DMS 273 (cell line): ENCODE results near the gene CNTN1.
"Not testable (repeated sequence)": the region's sequence is repeated elsewhere in the genome, so short reads cannot be mapped to it uniquely, and the experiment has no call there.

ENCODE experiments used
- DNase-seq: peaks from one replicate; lab custom pipeline; 2025; ENCODE audit not compliant: unreplicated experiment; lab: John Stamatoyannopoulos, UW

Gene CNTN1

GRCh38 chr12:40697566-40698259 lies 5.5 kb downstream of the CNTN1 start:
- peak; percentile 83 for DNase-seq

- no peak for DNase-seq
Observed at GRCh38 chr12:40701756-40702155, 9.5 kb downstream of the CNTN1 start.

- no peak for DNase-seq
Observed at GRCh38 chr12:40711121-40711520, 18.9 kb downstream of the CNTN1 start.

- no peak for DNase-seq
Observed at GRCh38 chr12:40714636-40715035, 22.4 kb downstream of the CNTN1 start.

DNA sequence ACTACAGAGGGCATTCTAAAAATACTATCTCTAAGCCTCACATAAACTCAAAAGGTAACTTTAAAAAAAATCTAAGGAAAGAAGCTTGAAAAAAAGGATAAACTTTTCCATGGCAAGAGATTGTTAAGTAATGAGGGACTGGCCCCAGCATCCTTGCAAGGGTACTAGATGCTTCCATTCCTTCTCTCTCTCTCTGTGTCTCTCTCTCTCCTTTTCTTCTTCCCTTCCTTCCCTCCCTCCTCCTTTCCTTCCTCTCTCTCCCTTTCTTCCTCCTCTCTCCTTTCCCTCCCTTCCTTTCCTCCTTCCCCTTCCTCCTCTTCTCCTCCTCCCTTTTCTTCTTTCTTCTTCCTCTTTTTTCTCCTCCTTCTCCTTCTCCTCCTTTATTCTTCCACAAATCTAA lies 23.8 kb downstream of the CNTN1 start:
- DNase-seq = no peak

- no peak for DNase-seq
Observed at GRCh38 chr12:40717576-40717975, 25.3 kb downstream of the CNTN1 start.

DNA sequence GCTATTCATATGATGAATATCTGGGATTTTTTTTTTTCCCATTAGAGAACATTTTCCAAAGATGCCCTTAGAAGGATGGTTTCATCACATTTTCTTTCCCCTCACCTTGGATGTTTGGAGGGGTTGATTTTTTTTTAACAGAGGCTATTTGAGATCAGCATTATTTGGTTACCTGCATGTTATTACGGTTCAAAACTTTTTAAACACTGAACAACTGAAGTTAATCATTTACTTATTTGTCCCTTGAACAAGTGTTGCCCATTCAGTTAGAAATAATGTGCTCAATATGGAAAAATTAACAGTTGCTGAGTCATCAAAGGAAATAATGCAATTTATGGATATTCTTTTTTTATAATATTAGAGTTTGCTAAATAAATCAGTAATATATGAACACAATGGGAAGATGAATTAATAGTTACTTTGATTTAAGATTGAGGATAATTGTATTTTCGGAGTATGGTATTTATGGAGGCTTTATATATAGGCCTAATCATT lies 26.7 kb downstream of the CNTN1 start:
- no peak for DNase-seq

- no peak for DNase-seq
Observed at GRCh38 chr12:40723001-40723400, 30.8 kb downstream of the CNTN1 start.

- DNase-seq = no peak
Observed at GRCh38 chr12:40726366-40726765, 34.1 kb downstream of the CNTN1 start.

- no peak for DNase-seq
Observed at GRCh38 chr12:40727774-40728483, 35.7 kb downstream of the CNTN1 start.

DNA sequence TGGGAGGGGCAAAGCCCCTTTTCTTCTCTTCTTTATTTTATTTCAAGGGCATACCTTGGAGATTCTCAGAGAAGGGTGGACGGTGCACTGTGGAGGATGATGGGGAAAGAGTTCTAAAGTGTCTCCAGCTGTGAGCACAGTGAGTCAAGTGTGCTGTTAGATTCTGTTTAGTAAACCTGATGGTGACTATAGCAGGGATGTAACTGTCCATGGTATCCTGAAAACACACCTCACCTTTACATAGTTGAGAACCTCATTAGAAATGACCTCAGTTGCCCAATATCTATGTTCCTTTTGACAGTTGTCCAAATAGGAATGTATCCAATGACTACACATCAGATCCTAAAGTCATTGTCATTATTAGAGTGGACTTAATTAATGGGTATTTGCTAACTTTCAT lies 38.0 kb downstream of the CNTN1 start:
- no peak for DNase-seq

GRCh38 chr12:40733871-40734270 lies 41.6 kb downstream of the CNTN1 start:
- DNase-seq = no peak

DNA sequence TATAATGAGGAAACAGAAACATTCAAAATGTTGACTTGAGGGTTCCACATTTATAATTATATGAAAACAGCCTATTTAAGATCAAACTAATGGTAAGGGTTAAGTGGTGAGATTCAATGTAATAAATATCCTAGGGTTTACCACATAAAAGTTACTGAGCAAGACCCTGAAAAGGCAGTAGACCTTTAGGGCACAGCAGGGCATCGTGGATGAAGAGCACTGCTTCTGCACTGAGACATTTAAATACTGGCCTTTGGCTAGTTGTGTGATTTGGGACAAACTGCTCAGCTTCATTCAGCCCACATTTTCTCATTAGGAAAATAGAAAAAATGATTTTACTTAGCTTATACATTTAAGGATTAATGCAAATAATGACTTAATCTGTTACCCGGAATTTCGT lies 42.0 kb downstream of the CNTN1 start:
- no peak for DNase-seq

DNA sequence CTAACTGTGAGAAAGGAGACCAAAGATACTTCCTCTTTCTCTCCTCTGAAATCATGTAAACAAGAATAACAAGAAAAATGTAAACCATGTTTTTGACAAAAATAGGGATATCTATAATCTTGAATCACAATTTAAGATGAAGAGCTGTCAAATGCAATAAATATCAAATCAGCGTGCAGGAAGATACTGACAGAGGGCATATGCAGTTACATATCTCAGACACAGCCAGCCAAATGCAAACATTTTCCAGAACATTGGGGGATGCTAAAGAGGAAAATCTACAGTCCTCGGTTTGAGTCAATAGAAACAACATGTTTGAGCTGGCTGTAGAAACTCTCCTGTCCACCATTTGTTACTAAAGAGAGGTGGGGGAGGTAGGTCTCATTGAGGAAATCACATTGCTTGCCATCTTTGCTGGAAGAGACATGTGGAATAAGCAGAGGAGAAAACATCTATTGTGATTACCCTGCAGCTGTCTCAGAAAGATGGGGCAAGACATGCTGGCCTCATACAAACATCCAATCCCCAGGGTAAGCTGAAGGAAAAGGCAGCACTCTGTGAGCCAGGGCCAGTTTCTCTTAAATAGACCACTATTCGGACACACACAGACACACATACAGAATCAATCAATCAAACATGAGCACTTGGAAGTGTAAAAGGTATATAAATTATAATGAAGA lies 43.5 kb downstream of the CNTN1 start:
- no peak for DNase-seq

DNA sequence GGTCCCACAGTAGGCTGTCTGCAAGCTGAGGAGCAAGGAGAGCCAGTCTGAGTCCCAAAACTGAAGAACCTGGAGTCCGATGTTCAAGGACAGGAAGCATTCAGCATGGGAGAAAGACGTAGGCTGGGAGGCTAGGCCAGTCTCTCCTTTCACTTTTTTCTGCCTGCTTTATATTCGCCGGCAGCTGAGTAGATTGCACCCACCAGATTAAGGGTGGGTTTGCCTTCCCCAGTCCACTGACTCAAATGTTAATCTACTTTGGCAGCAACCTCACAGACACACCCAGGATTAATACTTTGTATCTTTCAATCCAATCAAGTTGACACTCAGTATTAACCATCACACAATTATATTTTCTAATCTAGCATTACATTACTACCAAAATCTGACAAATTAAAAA lies 45.2 kb downstream of the CNTN1 start:
- DNase-seq = not testable (repeated sequence)

DNA sequence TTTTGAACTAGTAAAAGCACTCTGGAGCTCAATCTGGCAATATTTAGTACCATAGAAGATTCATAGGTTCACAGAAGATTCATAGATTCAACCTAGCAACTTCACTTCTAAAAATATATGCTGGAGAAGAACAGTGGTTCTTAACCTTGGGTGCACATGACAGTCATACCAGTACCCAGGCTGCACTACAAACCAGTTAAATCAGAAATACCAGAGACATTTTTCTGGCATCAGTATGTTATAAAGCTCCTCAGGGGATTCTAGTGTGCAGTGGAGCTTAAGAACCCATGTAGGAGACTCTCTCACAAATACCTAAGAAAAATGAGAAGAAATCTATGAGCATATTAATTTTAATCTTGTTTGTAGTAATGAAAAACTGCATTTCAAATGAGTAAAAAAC lies 46.6 kb downstream of the CNTN1 start:
- no peak for DNase-seq

- DNase-seq = no peak
Observed at GRCh38 chr12:40742041-40742440, 49.8 kb downstream of the CNTN1 start.

DNA sequence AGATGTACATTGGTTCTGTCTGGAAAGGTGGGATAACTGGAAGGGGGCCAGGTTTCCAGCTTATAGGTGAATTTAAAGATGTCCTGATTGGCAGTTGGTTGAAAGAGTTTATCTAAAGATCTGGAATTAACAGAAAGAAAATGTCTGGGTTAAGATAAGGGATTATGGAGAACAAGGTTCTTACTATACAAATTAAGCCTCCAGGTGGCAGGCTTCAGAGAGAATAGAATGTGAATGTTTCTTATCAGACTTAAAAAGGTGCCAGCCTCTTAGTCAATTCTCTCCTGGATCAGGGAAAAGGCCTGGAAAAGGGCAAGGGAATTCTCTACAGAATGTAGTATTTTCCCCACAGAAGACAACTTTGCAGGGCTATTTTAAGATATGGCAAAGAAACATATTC lies 53.1 kb downstream of the CNTN1 start:
- peak; percentile 11 for DNase-seq

DNA sequence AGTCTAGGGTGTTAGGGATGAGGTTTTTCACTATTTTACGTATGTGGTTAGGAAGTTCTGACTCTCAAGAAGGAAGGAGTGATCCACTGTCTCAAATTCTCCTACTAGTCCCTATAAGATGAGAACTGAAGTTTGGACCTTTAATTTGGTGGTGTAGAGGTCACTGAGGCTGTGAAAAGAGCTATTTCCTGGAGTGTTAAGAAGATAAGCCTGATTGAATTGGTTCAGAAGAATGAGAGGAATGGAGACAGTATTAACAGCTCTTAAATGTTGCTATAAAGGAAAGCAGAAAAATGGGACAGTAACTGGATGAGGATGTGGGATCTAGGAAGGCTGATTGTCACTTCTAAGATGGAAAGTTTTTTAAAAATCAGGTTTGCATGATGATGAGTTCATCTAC lies 57.6 kb downstream of the CNTN1 start:
- DNase-seq = no peak

DNA sequence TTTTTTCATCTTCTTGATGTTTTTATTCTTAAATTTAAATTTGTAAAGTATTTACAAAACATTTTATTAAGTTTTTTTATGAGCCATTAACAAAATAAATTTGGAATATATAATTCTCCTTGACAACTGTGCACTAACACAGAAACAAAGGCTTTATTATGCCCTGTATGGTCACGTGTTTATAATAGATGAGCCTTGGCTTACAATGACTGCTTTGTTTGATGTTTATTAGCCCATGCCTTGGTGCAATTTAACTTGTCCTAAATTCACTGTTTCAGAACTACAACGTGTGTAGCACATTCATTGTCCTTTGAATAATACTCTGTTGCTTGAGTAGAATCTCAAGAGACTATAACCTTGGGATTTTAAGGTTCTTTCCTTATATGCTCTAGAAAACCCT lies 59.8 kb downstream of the CNTN1 start:
- DNase-seq = no peak

- DNase-seq = no peak
Observed at GRCh38 chr12:40760821-40761220, 68.6 kb downstream of the CNTN1 start.

GRCh38 chr12:40762072-40762471 lies 69.8 kb downstream of the CNTN1 start:
- DNase-seq = no peak
